Gastroesophageal sphincter (tissue), 4 donors: ENCODE data around the gene ACAA1. TPM values are rescaled to one million over a fixed set of nuclear protein-coding genes. Genes with fewer than 3 reads are reported as not detected.

Experiments
- ATAC-seq: fragments of 150-250 bp; one replicate; pipeline ENCODE4 v1.9.1; 2016; ENCODE audit warnings: mild to moderate bottlenecking, moderate library complexity
- H3K27ac ChIP-seq, 4 donors: fragments of 200-600 bp; sonication (generic) in 3 of 4; 1 replicate in 3 of 4; 2 replicates in 1 of 4; pipeline ENCODE4 v1.5.1; 2016 to 2019
- H3K27me3 ChIP-seq: fragments of 200-600 bp; sonication (generic); one replicate; pipeline ENCODE4 v1.5.1; 2019
- H3K36me3 ChIP-seq, 2 donors: fragments of 200-600 bp; sonication (generic); one replicate each; pipeline ENCODE4 v1.5.1; 2019; ENCODE audit warnings: control low read depth in 1 of 2
- H3K4me1 ChIP-seq, 3 donors: fragments of 200-600 bp; sonication (generic); 1 replicate in 2 of 3; 2 replicates in 1 of 3; pipeline ENCODE4 v1.5.1; 2016 to 2019; ENCODE audit warnings: control low read depth in 2 of 3
- H3K4me3 ChIP-seq, 2 donors: fragments of 200-600 bp; sonication (generic); one replicate each; pipeline ENCODE4 v1.5.1; 2019; ENCODE audit warnings: mild to moderate bottlenecking in 1 of 2, moderate library complexity in 1 of 2
- H3K9me3 ChIP-seq, 3 donors: fragments of 200-600 bp; sonication (generic); one replicate each; pipeline ENCODE4 v1.5.1; 2017 to 2019; ENCODE audit warnings: control low read depth in 2 of 3
- EP300 ChIP-seq: sonication (generic); formaldehyde crosslinking; IDR thresholded peaks from one replicate; pipeline ENCODE4 v1.6.1; 2017; ENCODE audit warnings: antibody characterized with exemption, mild to moderate bottlenecking
- POLR2A ChIP-seq, 2 donors: fragments of 450-650 bp; IDR thresholded peaks; one replicate each; pipeline ENCODE4 v1.6.1; 2017; ENCODE audit warnings: antibody characterized with exemption in 2 of 2, mild to moderate bottlenecking in 2 of 2, moderate library complexity in 1 of 2
- POLR2AphosphoS5 ChIP-seq: sonication (generic); formaldehyde crosslinking; IDR thresholded peaks from one replicate; pipeline ENCODE4 v1.6.1; 2017; ENCODE audit warnings: antibody characterized with exemption
- whole genome bisulfite sequencing, 2 donors: methylation state at CpG; one replicate each; pipeline ENCODE4 v1.1.5; 2018; ENCODE audit warnings: low coverage in 1 of 2; 5-methylcytosine and 5-hydroxymethylcytosine counted together
- total RNA-seq, 4 donors: library from RNA; depleted of rRNA; stranded (reverse); fragments of >200 nt; gene quantifications; one replicate each; pipeline ENCODE4 v1.1.0, GENCODE V29; 2016
- TF ChIP-seq, protein P1 (sequence below), 4 experiments: fragments of 200-600 bp in 2 of 4; fragments of 450-650 bp in 2 of 4; sonication (generic) in 1 of 4; IDR thresholded peaks; one replicate each; pipeline ENCODE4 v1.5.1; 2017 to 2019; ENCODE audit warnings: antibody characterized with exemption in 4 of 4, mild to moderate bottlenecking in 2 of 4, moderate library complexity in 2 of 4

The ACAA1 gene
- total RNA-seq, 4 donors from 2014 or later = 28.3 to 46.6 (median 41.2) TPM

DNA sequence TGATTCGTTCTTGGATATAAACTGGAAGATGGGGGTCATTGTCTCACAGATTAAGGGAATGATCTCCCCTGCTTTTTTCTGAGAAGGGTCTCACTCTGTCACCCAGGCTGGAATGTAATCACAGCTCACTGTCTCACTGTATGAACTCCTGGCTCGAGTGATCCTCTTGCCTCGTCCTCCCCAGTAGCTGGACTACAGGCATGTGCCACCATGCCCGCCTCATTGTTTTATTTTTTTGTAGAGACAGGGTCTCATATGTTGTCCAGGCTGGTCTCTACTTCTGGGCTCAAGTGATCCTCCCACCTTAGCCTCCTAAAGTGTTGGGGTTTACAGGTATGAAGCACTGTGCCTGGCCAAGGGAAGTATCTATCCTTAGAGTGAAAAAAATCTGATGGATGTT lies 33.8 kb upstream of the ACAA1 start:
- no peaks in the 10 kb centered on the region for H3K9me3 ChIP-seq
- H3K27me3 ChIP-seq = no peaks in the 10 kb centered on the region
- no peak for ATAC-seq
- WGBS, 2 donors = 81% methylated on average over 4 of the region's 4 CpGs; no CpG with 5 or more reads in 1 of the 2 donors
- no peaks in the 10 kb centered on the region for H3K36me3 ChIP-seq
- no peak overlapping the region for H3K4me3 ChIP-seq
- H3K27ac ChIP-seq = no peak overlapping the region
- H3K4me1 ChIP-seq = peaks cover 2 to 91% (median 13%) of the 10 kb centered on the region in 3 donors
- no peak for TF ChIP-seq POLR2AphosphoS5
- TF ChIP-seq POLR2A (IDR thresholded peaks at IDR 0.05) = no peak
- TF ChIP-seq EP300 = no peak
- TF ChIP-seq, protein P1, sequence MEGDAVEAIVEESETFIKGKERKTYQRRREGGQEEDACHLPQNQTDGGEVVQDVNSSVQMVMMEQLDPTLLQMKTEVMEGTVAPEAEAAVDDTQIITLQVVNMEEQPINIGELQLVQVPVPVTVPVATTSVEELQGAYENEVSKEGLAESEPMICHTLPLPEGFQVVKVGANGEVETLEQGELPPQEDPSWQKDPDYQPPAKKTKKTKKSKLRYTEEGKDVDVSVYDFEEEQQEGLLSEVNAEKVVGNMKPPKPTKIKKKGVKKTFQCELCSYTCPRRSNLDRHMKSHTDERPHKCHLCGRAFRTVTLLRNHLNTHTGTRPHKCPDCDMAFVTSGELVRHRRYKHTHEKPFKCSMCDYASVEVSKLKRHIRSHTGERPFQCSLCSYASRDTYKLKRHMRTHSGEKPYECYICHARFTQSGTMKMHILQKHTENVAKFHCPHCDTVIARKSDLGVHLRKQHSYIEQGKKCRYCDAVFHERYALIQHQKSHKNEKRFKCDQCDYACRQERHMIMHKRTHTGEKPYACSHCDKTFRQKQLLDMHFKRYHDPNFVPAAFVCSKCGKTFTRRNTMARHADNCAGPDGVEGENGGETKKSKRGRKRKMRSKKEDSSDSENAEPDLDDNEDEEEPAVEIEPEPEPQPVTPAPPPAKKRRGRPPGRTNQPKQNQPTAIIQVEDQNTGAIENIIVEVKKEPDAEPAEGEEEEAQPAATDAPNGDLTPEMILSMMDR (IDR thresholded peaks at IDR 0.05) = no peak

DNA sequence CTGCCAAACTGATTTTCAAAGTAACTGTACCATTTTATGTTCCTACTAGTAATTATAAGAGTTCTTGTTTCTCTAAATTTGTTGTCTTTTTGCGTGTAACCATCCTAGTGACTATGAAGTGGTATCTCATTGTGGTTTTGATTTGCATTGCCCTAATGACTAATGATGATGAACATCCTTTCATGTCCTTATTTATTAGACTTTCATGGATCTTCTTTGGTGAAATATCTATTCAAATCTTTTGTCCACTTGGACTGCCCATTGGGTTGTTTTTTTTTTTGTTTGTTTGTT lies 32.0 kb upstream of the ACAA1 start:
- H3K27me3 ChIP-seq = no peaks in the 10 kb centered on the region
- no peak overlapping the region for H3K4me3 ChIP-seq
- WGBS, 2 donors = 74 to 80% methylated on average over 1 of the region's 1 CpG
- H3K27ac ChIP-seq = peak overlapping the region in 2 of 4 donors; percentile 5 to 22
- no peaks in the 10 kb centered on the region for H3K9me3 ChIP-seq
- peaks cover 2 to 83% (median 5%) of the 10 kb centered on the region in 3 donors for H3K4me1 ChIP-seq
- TF ChIP-seq POLR2AphosphoS5 (no peak), POLR2A (IDR thresholded peaks at IDR 0.05) (no peak), EP300 (no peak)
- TF ChIP-seq, protein P1 (IDR thresholded peaks at IDR 0.05) = no peak
- ATAC-seq = no peak
- no peaks in the 10 kb centered on the region for H3K36me3 ChIP-seq

DNA sequence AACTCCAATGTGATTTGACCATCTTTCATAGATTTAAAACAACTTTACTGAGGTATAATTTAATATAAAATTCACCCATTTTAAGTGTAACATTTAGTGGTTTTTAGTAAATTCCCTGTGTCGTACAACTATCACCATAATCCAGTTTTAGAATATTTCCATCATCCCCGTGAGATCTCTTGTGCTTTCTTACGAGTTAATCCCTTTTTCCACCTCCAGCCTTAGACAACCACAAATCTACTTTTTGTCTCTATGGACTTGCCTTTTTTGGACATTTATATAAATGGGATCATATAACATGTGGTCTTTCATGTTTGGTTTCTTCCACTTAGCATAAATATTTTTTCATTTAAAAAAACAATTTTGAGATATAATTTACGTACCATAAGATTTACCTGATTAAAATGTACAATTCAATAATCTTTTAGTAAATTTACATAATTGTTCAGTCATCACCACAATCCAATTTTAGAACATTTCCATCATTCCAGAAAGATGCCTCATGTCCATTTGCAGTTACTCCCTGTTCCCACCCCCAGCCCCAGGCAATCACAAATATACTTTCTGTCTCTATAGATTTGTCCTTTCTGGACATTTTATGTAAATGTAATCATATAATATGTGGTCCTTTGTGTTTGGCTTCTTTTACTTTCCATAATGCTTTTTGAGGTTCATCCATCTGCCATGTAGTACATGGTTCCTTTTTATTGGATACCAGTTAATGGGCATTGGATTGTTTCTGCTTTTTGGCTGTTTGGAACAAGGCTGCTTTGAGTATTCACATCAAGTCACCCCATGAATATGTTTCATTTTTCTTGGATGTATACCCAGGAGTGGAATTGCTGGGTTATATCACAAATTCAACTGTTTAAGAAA lies 31.5 kb upstream of the ACAA1 start:
- no peak for TF ChIP-seq POLR2AphosphoS5
- TF ChIP-seq, protein P1 (IDR thresholded peaks at IDR 0.05) = no peak
- TF ChIP-seq EP300 = no peak
- 78 to 80% methylated on average over 3 to 4 of the region's 4 CpGs for WGBS, 2 donors
- no peaks in the 10 kb centered on the region for H3K27me3 ChIP-seq
- peaks cover 2 to 79% (median 5%) of the 10 kb centered on the region in 3 donors for H3K4me1 ChIP-seq
- no peaks in the 10 kb centered on the region for H3K9me3 ChIP-seq
- H3K36me3 ChIP-seq = no peaks in the 10 kb centered on the region
- no peak for ATAC-seq
- H3K4me3 ChIP-seq = no peak overlapping the region
- peak overlapping the region in 2 of 4 donors; percentile 5 to 22 for H3K27ac ChIP-seq

DNA sequence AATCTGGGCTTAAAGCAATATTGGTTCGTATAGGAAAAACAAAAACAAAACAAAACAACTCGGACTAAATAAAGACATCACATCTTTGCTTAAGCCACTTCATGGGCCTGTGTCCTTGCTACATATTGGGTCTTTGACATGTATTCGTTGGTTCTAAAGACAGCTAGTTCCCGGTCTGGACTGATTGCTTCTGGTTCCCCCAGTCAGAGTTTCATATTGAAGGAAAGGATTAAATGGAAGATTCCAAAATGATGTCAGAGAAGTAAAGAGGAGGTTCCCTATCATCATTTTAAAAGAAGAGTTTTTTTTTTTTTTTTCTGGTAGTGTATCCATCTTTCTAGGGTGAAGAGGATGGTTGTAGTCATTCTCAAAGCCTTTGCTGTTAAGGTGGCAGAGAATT lies 30.7 kb upstream of the ACAA1 start:
- WGBS, 2 donors = 74 to 86% methylated on average over 3 to 4 of the region's 4 CpGs
- ATAC-seq = no peak
- TF ChIP-seq POLR2A (IDR thresholded peaks at IDR 0.05) = no peak
- no peak for TF ChIP-seq POLR2AphosphoS5
- TF ChIP-seq, protein P1 (IDR thresholded peaks at IDR 0.05) = no peak
- TF ChIP-seq EP300 = no peak
- Histone ChIP-seq H3K36me3 (no peaks in the 10 kb centered on the region), H3K4me3 (no peak overlapping the region), H3K27me3 (no peaks in the 10 kb centered on the region), H3K9me3 (no peaks in the 10 kb centered on the region), H3K4me1 (peaks cover 2 to 71% (median 5%) of the 10 kb centered on the region in 3 donors), H3K27ac (no peak overlapping the region)
